AG04449 (cell line): ENCODE measurements around the gene SLC9A6.

ENCODE experiments used
- CTCF ChIA-PET: fragments of 350-600 bp; formaldehyde crosslinking; extraction: SDS; loops from one replicate; lab custom pipeline; 2021; ENCODE audit warnings: antibody characterized with exemption; lab: Yijun Ruan, JAX
- POLR2A ChIA-PET: fragments of 400-600, 350-600 bp; formaldehyde crosslinking; extraction: SDS; loops from one replicate; lab custom pipeline; 2020; ENCODE audit warnings: antibody characterized with exemption, inconsistent platforms; lab: Yijun Ruan, JAX
- DNase-seq: peaks from one replicate; pipeline ENCODE4 v3.0.0-alpha.2; 2010; ENCODE audit warnings: low read depth, low spot score
- H3K4me3 ChIP-seq: 2 replicates; pipeline ENCODE4 v1.5.1; 2011; ENCODE audit warnings: low read depth, mild to moderate bottlenecking, control low read depth, low read length
- TF ChIP-seq, protein P1 (sequence below): IDR thresholded peaks from one replicate; pipeline ENCODE4 v1.5.1; 2011; ENCODE audit warnings: mild to moderate bottlenecking, moderate library complexity, low read length, control low read depth, inconsistent platforms; ENCODE audit not compliant: insufficient read depth; ENCODE audit errors: missing control alignments

Gene SLC9A6

DNA sequence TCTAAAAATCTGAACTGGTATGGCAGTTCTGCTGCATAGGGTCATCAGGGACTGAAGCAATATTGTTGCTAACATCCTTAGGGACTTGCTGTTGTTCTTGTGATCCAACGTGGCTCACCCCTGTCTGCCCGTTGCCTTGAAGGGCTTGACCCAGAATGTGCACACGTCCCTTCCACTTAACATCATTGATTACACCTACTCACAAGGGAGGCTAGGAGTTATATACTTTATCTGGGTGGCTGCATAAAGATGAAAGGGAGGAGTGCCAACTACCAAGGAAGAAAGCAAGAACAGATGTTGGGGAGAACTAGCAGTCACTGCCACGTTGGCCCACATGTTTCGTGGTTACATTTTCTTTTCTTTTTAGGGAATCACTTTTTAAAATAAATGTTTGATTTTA lies 34.0 kb downstream of the SLC9A6 start:
- CTCF ChIA-PET = interaction anchor here (3.4 kb wide), 1 partner anchor 9 kb away, joined by 17 read pairs; no protein-coding TSS in a partner anchor
- TF ChIP-seq, protein P1, sequence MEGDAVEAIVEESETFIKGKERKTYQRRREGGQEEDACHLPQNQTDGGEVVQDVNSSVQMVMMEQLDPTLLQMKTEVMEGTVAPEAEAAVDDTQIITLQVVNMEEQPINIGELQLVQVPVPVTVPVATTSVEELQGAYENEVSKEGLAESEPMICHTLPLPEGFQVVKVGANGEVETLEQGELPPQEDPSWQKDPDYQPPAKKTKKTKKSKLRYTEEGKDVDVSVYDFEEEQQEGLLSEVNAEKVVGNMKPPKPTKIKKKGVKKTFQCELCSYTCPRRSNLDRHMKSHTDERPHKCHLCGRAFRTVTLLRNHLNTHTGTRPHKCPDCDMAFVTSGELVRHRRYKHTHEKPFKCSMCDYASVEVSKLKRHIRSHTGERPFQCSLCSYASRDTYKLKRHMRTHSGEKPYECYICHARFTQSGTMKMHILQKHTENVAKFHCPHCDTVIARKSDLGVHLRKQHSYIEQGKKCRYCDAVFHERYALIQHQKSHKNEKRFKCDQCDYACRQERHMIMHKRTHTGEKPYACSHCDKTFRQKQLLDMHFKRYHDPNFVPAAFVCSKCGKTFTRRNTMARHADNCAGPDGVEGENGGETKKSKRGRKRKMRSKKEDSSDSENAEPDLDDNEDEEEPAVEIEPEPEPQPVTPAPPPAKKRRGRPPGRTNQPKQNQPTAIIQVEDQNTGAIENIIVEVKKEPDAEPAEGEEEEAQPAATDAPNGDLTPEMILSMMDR = no peak
- no peak overlapping the region for H3K4me3 ChIP-seq
- no peak for DNase-seq
- POLR2A ChIA-PET = no interaction called here

DNA sequence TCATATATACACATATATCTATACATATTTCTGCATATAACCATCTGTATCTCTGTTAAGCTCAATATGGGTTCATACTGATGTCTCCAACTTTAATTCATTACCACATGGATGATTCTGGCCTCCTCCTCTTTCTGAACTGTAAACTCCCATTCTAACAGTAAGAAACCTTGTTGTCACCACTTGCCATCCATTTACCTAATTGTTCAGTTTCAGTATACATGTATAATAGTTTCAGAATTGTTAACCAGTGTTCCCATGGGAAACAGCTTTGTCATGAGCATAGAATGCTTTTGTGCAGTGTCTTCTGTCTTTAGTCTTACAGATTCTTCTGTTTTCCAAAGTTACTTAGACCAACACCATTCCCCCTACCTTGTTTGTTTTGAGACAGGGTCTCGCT lies 35.9 kb downstream of the SLC9A6 start:
- TF ChIP-seq, protein P1 = no peak
- DNase-seq = no peak
- no peak overlapping the region for H3K4me3 ChIP-seq
- CTCF ChIA-PET = interaction anchor here (1.1 to 1.7 kb wide), 2 partner anchors 8 to 142 kb away, joined by 3 to 5 read pairs; no protein-coding TSS in a partner anchor
- POLR2A ChIA-PET = no interaction called here

DNA sequence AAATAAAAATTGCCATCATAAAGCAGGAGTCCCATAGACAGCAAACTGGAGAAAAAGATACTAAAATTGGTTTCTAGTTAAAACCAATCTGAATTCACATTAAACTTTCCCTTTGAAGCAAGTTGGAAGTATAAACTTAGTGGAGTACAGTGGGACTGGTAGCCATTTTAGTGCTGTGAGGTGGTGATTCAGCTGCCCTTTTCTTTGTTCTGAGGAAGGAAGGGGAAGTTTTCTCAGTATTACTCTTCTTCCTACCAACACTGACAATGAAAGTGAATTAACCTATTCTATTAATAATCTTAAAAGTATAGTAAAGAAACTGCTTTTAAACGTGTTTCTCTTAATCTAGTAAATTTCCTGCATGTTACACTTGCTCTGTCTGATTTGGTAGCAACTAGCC lies 36.7 kb downstream of the SLC9A6 start:
- ChIA-PET CTCF (interaction anchor here (1.4 kb wide), 1 partner anchor 141 kb away, joined by 8 read pairs; no protein-coding TSS in a partner anchor), POLR2A (no interaction called here)
- TF ChIP-seq, protein P1 = no peak
- H3K4me3 ChIP-seq = no peak overlapping the region
- no peak for DNase-seq

DNA sequence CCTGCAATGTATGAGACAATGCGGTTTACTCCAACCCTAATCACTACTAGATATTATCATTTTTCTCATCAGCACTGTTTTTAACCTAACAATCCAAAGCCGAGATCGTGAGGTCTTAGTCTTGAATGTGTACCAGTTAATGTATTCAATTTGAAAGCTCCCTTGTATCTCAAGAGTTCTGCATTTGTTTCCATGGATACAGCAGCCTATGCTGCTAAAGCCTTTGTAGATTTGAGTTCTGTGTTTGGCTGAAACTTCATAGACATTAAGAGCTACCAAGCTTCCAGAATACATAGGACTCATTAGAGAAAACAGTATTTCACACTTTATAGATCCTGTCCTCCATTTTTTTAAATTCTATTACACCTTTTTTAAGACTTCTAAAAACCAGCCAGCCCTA lies 39.9 kb downstream of the SLC9A6 start:
- CTCF ChIA-PET = interaction anchor here (1.2 to 7.9 kb wide), 4 partner anchors 136 to 244 kb away, joined by 7 to 210 read pairs (median 86); no protein-coding TSS in a partner anchor

DNA sequence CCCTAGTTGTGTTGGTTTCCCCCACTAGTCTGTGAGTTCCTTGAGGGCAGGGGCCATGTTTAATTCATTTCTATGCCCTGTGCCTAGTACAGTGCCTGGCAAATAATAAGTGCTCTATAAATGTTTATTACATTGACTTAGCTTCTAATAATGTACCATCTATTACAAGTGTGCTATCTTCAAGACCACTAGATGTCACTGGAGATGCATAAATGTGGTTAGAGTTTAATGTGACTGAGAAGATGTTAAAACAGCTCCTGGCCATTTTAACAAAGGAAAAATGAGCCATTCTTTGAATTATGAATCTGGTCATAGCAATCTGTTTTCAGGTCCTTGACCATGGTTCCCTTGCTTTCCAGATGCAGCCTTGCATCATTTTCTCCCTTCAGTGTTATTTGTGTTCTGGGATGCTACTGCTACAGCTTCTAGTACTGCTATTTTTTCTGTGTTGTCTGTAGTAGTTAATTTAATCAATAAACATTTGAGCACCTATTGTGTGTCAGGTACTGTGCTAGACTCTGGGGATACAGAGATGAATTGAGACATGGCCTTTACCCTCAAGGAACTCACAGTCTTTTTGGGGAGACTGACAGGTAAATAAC lies 43.2 kb downstream of the SLC9A6 start:
- DNase-seq = no peak
- H3K4me3 ChIP-seq = no peak overlapping the region
- CTCF ChIA-PET = interaction anchor here (0.6 to 7.9 kb wide), 43 partner anchors 8 to 666 kb away, joined by 3 to 210 read pairs (median 4); partner anchors contain the start of gene HTATSF1
- TF ChIP-seq, protein P1 = peak; percentile 19
- POLR2A ChIA-PET = interaction anchor here (0.7 to 0.9 kb wide), 2 partner anchors 28 to 134 kb away, joined by 3 to 4 read pairs; no protein-coding TSS in a partner anchor

More for the DNA sequence above, 39.9 kb downstream of the SLC9A6 start:
- TF ChIP-seq, protein P1 = no peak
- POLR2A ChIA-PET = no interaction called here
- H3K4me3 ChIP-seq = no peak overlapping the region
- DNase-seq = no peak

DNA sequence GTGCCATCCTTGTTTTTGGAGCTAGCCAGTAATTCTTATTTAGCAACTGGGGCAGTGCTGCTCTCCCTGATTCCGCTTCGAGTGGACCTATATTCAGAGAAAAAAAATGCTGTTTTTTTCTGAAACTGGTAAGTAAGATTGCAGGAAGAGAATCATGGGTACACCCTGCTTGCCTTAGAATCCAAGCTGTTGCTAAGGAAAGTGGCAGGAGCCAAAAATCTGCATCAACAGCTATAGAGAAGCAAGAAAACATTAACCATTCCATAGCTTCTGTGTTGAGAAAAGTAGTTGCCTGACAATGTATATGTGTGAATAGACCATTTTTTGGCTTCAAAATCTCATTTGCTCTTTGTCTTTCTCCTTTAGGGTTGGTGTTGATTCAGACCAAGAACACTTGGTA lies 44.5 kb downstream of the SLC9A6 start:
- no peak overlapping the region for H3K4me3 ChIP-seq
- CTCF ChIA-PET = interaction anchor here (0.9 to 7.9 kb wide), 14 partner anchors 9 to 665 kb away, joined by 3 to 210 read pairs (median 13); no protein-coding TSS in a partner anchor
- no peak for DNase-seq
- POLR2A ChIA-PET = interaction anchor here (1.1 to 1.8 kb wide), 2 partner anchors 134 to 185 kb away, joined by 3 to 6 read pairs; no protein-coding TSS in a partner anchor
- TF ChIP-seq, protein P1 = no peak
